ENCODE data around the gene RELA.

RELA gene

DNA sequence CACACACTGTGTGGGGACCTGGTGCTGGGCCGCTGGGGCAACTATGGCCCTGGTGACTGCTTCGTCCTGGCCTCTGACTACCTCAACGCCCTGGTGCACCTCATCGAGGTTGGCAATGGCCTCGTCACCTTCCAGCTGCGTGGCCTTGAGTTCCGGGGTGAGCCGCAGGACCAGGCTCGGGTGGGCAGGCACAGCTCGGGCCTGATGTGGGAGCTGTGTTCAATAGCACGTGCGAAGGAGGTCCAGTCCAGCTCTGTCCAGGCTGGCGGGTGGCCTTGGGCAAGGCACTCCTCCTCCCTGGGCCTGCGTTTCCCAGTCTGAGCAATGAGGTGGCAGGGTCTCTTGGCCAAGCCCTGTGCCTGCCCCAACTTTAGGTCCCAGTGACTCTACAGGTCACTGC lies 33.1 kb downstream of the RELA start:
- no peak for DNase-seq

GRCh38 chr11:65627202-65627601 lies 35.5 kb downstream of the RELA start:
- no peak for DNase-seq

DNA sequence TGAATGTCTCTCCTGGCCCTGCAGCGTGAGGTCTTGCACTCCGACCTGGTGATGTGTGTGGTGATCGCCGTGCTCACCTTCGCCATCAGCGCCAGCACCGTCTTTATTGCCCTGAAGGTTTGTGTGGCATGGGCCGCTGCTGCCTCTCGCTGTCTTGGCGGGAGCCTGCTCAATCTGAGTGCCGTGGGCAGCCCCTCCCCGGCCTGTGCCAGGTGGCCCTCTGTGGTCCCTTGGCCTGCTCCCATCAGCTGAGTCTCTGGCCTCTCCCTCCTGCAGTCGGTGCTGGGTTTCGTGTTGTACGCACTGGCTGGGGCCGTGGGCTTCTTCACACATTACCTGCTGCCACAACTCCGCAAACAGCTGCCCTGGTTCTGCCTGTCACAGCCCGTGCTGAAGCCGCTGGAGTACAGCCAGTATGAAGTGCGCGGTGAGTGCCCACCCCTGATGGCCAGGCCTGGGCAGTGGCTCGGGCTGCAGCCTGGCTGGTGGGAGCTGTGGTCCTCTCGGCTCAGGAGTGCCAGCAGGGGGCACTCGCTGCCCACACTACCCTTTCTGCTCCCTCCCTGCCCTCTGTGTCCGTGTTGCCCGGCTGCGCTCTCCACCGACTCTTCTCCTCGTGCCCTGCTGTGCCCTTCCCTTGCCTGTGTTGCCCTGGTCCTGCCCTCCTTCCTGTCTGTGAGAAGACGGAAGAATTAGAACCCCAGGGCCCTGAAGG lies 36.9 kb downstream of the RELA start:
- DNase-seq = no peak

DNA sequence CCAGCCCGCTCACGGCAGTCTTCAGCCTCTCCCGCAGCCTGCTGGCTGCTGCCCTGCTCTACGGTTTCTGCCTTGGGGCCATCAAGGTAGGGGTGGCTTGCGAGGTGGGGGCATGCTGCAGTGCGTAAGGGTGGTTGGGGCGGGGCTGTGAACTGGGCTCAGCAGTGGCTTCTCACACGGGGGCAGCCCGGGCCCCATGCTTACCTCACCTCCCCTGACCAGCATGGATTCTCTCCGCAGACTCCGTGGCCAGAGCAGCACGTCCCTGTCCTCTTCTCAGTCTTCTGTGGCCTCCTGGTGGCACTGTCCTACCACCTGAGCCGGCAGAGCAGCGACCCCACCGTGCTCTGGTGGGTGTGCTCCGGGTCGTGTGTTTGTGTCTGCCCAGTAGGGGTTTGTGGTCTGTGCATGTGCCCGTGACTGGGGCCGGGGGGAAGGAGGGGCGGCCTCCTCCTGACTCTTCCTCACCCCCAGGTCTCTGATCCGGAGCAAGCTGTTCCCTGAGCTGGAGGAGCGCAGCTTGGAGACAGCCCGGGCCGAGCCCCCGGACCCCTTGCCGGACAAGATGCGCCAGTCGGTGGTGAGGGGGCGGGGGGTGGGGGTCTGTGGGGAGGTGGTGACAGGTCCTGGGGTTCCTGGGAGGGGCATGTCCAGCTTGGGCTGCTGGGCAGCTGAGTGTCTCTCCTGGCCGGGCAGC lies 37.6 kb downstream of the RELA start:
- DNase-seq = no peak

GRCh38 chr11:65623852-65624616 lies 38.7 kb downstream of the RELA start:
- no peak for DNase-seq

- no peak for DNase-seq
Observed at GRCh38 chr11:65623177-65623576, 39.5 kb downstream of the RELA start.

DNA sequence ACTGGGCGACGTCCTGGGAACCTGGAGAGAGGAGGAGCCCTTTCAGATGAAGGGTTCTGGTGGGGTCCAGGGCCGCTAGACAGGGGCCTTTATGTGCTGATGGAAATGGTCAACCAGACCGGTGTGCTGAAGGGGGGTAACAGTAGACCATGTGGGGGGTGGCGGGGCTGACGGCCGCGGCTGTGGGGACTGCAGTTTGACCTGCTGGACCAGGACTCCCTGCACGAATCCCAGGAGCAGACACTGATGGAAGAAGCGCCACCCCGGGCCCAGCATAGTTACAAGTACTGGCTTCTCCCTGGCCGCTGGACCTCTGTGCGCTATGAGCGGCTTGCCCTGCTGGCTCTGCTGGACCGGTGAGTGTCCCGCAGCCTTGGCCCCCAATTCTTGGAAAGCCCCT lies 40.7 kb downstream of the RELA start:
- DNase-seq = no peak

DNA sequence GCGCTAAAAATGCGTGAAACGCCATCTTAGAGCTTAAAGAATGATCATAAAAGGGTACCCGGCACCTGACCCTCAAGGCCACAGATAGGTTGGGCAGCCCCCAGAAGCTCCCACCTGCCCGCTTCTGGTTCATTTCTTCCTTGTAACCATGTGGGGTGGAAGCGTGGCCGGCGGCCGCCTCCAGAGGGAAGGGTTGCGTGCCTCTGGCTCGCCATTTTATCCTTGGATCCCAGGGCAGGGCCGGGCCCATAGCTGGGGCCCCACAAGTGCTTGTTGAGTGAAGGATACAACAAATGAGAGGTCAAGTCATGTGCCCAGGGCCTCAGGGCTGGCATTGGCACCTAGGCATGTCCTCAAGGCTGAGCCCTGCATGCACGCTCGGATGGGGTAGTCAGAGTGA lies 41.3 kb downstream of the RELA start:
- DNase-seq = no peak

DNA sequence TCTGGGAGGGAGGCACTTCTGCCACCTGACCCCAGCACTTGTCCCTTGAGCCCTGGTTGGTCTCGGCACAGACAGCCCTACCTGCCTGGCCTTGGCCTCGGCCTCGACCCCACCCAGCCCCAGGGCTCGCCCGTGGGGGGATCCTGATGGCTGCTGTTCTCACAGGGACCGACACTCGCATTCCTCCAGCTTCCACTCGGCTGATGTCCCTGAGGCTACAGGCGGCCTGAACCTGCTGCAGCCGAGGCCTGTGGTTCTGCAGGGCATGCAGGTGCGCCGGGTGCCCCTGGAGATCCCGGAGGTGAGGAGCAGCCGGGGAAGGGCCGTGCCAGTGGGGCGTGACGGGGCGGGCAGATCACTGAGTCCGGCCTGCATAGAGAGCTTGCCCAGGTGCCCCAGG lies 42.0 kb downstream of the RELA start:
- no peak for DNase-seq

DNA sequence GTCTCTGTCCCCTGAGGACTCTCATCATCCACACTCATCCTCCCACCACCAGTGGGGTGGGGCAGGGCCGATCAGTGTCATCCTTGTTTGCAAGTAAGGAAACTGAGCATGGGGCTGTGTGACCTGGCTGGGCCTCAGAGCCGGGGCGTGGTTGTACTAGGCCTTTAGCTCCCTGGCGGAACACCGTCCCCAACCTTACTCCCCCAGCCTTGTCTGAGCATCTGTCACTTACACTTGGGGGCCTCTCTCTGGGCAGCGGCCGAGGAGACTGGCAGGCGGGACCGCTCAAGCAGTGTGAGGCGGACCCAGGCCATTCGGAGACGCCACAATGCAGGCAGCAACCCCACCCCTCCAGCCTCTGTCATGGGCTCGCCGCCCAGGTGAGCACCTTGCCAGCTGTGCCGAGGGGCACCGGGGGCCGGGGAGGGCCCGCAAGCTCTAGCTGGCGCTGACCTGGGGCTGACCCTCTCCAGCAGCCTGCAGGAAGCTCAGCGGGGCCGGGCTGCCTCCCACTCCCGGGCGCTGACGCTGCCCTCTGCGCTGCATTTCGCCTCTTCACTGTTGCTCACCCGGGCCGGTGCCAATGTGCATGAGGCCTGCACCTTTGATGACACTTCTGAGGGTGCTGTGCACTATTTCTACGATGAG lies 43.3 kb downstream of the RELA start:
- no peak for DNase-seq

- no peak for DNase-seq
Observed at GRCh38 chr11:65618763-65619162, 44.0 kb downstream of the RELA start.

- no peak for DNase-seq
Observed at GRCh38 chr11:65617990-65618751, 44.5 kb downstream of the RELA start.

- no peak for DNase-seq
Observed at GRCh38 chr11:65617136-65617850, 45.4 kb downstream of the RELA start.

DNA sequence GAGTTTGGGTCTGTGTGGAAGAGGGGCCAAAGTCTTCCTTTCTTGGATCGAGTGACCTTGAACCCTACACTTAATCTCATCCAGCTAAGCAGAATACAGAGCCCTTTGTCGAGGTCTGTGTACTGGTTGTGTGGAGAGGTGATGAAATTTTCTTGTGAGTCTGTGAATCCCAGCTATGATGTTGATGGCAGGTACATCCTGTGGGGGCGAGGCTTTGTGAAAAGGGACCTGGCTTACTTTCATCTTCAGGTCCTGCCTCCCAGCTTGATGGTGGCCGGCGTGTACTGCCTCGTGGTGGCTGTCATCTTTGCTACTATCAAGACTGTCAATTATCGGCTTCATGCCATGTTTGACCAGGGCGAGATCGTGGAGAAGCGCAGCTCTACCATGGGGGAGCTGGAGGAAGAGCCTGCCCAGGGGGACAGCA lies 46.1 kb downstream of the RELA start:
- DNase-seq = peak; percentile 25

- peak; percentile 85 for DNase-seq
Observed at GRCh38 chr11:65615950-65616574, 46.7 kb downstream of the RELA start.

DNA sequence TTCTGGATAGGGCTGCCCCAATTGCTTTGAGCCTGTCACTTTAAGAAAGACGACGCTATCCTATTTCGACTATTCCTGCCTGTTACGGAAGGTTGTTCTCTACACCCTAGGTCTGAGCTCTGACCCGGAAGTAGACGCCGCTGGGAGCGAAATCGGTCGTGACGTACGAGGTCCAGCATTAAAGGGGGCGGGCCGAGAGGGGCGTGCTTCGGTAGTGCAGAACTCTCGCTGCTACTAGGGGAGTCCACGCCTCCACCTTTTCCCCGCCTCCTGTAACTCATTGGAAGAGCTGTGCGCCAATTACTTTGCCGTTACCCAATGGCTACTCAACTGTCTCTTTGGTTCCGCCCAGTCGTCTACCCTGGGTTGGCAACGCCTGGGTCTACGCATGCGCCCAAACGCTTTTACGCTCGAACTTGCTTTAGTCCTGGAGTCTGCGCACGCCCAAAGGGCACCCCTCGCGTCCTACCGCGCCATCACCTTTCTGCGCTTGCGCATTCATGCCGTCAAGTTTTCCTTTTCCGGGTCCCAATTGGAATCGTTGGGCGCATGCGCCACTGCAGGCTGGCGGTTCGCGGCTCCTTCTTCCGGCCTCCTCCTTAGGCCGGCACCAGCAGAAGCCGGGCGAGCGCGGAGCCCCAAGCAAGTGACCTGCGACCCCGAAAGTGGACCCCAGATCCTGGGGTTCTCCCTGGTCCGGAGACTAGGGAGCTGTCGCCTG lies 47.3 kb downstream of the RELA start, which contains the start of gene PCNX3:
PCNX3 (plus strand) TSS at position 548 of the 721 bp plus-strand sequence. CDS start 536 bp downstream, outside the sequence.
- DNase-seq = peak; percentile 100

GRCh38 chr11:65613091-65613928 lies 49.4 kb downstream of the RELA start:
- no peak for DNase-seq

- no peak for DNase-seq
Observed at GRCh38 chr11:65612691-65613090, 50.0 kb downstream of the RELA start.

DNA sequence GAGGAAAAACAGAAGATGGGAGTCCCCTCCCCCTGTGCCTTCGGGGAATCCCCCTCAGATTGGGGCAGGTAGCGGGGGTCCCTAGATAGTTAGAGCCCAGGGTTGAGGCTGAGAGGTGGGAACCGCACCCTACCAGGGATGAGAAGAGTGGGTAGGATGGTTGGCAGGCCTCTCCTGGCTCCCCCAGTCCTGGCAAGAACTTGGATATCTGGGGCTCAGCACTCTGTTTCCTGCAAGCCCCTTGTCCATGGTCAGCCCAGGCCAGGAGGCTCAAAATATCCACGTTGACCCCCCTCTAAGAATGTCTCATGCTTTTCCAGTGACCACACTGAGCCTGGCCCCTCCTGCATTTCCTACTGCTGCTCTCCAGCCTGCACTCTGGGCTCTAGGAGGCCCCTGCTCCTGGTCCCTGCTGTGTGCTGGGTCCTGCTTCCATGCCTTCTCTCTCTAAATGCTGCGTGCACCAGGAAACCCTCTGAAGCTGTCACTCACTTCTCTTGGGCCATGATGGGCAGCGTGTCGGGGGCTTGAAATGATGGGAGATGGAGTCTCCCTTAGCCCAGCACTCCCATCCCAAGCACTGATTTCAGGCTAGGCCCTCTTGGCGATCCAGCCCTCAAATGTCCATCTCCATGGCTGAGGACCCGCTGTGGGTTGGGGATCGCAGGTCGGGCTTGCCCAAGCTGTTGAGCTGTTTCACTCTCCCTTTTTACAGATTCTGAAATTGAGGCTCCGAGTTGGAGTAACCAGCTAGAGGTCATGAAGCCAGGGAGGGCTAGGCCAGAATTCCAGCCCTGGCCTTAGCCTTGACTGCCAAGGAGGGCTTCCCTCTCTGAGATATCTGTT lies 50.7 kb downstream of the RELA start:
- no peak for DNase-seq

All from NK-92 treated with Interleukin-12 subunit alpha and Interleukin-12 subunit beta, amount 100 ng/mL, for 24 hours (cell line).